Jurkat, Clone E6-1 (cell line): ENCODE measurements around the gene COL1A2.

ENCODE experiments used
- DNase-seq: peaks from one replicate; pipeline ENCODE4 v3.0.0-alpha.2; 2011; ENCODE audit warnings: low read depth, low spot score
- H3K4me3 ChIP-seq: 2 replicates; pipeline ENCODE4 v1.5.1; 2011; ENCODE audit warnings: mild to moderate bottlenecking, low read length, control low read depth, moderate library complexity

Gene COL1A2

GRCh38 chr7:94426980-94427875 is 32.5 kb downstream of the COL1A2 start:
- DNase-seq: no peak
- H3K4me3 ChIP-seq: no peak overlapping the region

GRCh38 chr7:94429153-94429552 is 34.5 kb downstream of the COL1A2 start:
- no peak overlapping the region for H3K4me3 ChIP-seq
- DNase-seq: no peak

GRCh38 chr7:94431176-94431575 is 36.5 kb downstream of the COL1A2 start:
- DNase-seq: no peak
- H3K4me3 ChIP-seq: no peak overlapping the region

GRCh38 chr7:94431619-94432280 is 37.1 kb downstream of the COL1A2 start:
- no peak overlapping the region for H3K4me3 ChIP-seq
- DNase-seq: no peak

GRCh38 chr7:94432281-94432670 is 37.6 kb downstream of the COL1A2 start:
- no peak for DNase-seq

GRCh38 chr7:94432817-94433216 is 38.1 kb downstream of the COL1A2 start:
- no peak for DNase-seq

More at GRCh38 chr7:94432281-94432670, 37.6 kb downstream of the COL1A2 start:
- no peak overlapping the region for H3K4me3 ChIP-seq

GRCh38 chr7:94433224-94433623 is 38.5 kb downstream of the COL1A2 start:
- no peak overlapping the region for H3K4me3 ChIP-seq
- no peak for DNase-seq

More at GRCh38 chr7:94432817-94433216, 38.1 kb downstream of the COL1A2 start:
- H3K4me3 ChIP-seq: no peak overlapping the region

- H3K4me3 ChIP-seq: no peak overlapping the region
- no peak for DNase-seq
Observed at GRCh38 chr7:94434042-94434441, 39.3 kb downstream of the COL1A2 start.

GRCh38 chr7:94436018-94436604 is 41.4 kb downstream of the COL1A2 start:
- peak; percentile 42 for DNase-seq
- no peak overlapping the region for H3K4me3 ChIP-seq

- no peak for DNase-seq
- no peak overlapping the region for H3K4me3 ChIP-seq
Observed at GRCh38 chr7:94436700-94437099, 42.0 kb downstream of the COL1A2 start.

GRCh38 chr7:94439893-94440381 is 45.2 kb downstream of the COL1A2 start:
- H3K4me3 ChIP-seq: no peak overlapping the region
- DNase-seq: no peak

GRCh38 chr7:94440451-94441039 is 45.9 kb downstream of the COL1A2 start:
- no peak overlapping the region for H3K4me3 ChIP-seq
- no peak for DNase-seq

GRCh38 chr7:94441138-94441537 is 46.4 kb downstream of the COL1A2 start:
- no peak overlapping the region for H3K4me3 ChIP-seq
- no peak for DNase-seq

GRCh38 chr7:94442639-94443038 is 47.9 kb downstream of the COL1A2 start:
- no peak for DNase-seq
- H3K4me3 ChIP-seq: no peak overlapping the region

- H3K4me3 ChIP-seq: no peak overlapping the region
- no peak for DNase-seq
Observed at GRCh38 chr7:94444813-94445212, 50.1 kb downstream of the COL1A2 start.

- H3K4me3 ChIP-seq: no peak overlapping the region
- DNase-seq: no peak
Observed at GRCh38 chr7:94445696-94446194, 51.0 kb downstream of the COL1A2 start.

GRCh38 chr7:94446308-94446707 is 51.6 kb downstream of the COL1A2 start:
- no peak for DNase-seq
- no peak overlapping the region for H3K4me3 ChIP-seq

GRCh38 chr7:94449151-94449725 is 54.5 kb downstream of the COL1A2 start:
- DNase-seq: peak; percentile 28
- no peak overlapping the region for H3K4me3 ChIP-seq
